B cell (primary cell): ENCODE measurements around the gene PUM1. TPM values are rescaled to one million over a fixed set of nuclear protein-coding genes. Genes with fewer than 3 reads are reported as not detected.
A peak's percentile ranks its signal among the peaks of the same experiment; 100 is the strongest.

Experiments
- ATAC-seq: fragments of 200-7000 bp; cut with Tn5 transposase; one replicate; pipeline ENCODE4 v1.10.0; 2021; ENCODE audit warnings: low read depth, mild to moderate bottlenecking, moderate number of reproducible peaks, moderate library complexity
- CTCF ChIA-PET: fragments of 350-600 bp; sonication (Branson Sonifier 250); formaldehyde crosslinking; loops from one replicate; lab custom pipeline; 2021; ENCODE audit warnings: antibody characterized with exemption, inconsistent platforms; lab: Charles Lee
- POLR2A ChIA-PET: fragments of 350-600 bp; sonication (Branson Sonifier 250); formaldehyde crosslinking; loops from one replicate; lab custom pipeline; 2021; ENCODE audit warnings: antibody characterized with exemption; lab: Charles Lee
- DNase-seq: peaks from one replicate; pipeline ENCODE4 v3.0.0; 2013
- H2AFZ ChIP-seq: 2 replicates; pipeline ENCODE4 v1.6.1; 2012; ENCODE audit warnings: mild to moderate bottlenecking, low read depth, low read length; ENCODE audit not compliant: insufficient read depth, poor library complexity, severe bottlenecking
- H3K27ac ChIP-seq, 2 donors: 1 replicate in 1 of 2; 2 replicates in 1 of 2; pipeline ENCODE4 v1.5.1; 2012 to 2013; ENCODE audit warnings: low read length in 2 of 2, mild to moderate bottlenecking in 2 of 2, moderate library complexity in 1 of 2
- H3K27me3 ChIP-seq, 4 experiments: fragments of 200-600 bp in 1 of 4; sonication (generic) in 1 of 4; replicated peaks in 1 of 4; 1 replicate in 2 of 4; 2 replicates in 2 of 4; pipeline versions ENCODE4 v1.6.1 to v1.7.0; 2013 to 2016; ENCODE audit warnings: low read length in 3 of 4, mild to moderate bottlenecking in 2 of 4, mixed read lengths in 1 of 4, moderate library complexity in 1 of 4; ENCODE audit not compliant: insufficient read depth in 4 of 4, control insufficient read depth in 3 of 4; ENCODE audit errors: control extremely low read depth in 1 of 4
- H3K36me3 ChIP-seq, 2 experiments: replicated peaks in 1 of 2; 1 replicate in 1 of 2; 2 replicates in 1 of 2; pipeline versions ENCODE4 v1.6.1 to v1.7.1; 2013; ENCODE audit warnings: low read length in 1 of 2; ENCODE audit not compliant: insufficient read depth in 2 of 2, control insufficient read depth in 1 of 2; ENCODE audit errors: control extremely low read depth in 1 of 2, extremely low read depth in 1 of 2
- H3K4me1 ChIP-seq, 2 donors: fragments of 200-600 bp in 1 of 2; sonication (generic) in 1 of 2; 1 replicate in 1 of 2; 2 replicates in 1 of 2; pipeline versions ENCODE4 v1.5.1 to v1.6.1; 2013 to 2017; ENCODE audit warnings: low read length in 2 of 2; ENCODE audit not compliant: control insufficient read depth in 2 of 2, insufficient read depth in 2 of 2
- H3K4me2 ChIP-seq: replicated peaks from 2 replicates; pipeline ENCODE3; 2012; ENCODE audit warnings: mild to moderate bottlenecking, low read depth, low read length; ENCODE audit not compliant: poor library complexity, severe bottlenecking
- H3K4me3 ChIP-seq, 5 experiments: fragments of 200-600 bp in 1 of 5; sonication (generic) in 1 of 5; 1 replicate in 3 of 5; 2 replicates in 2 of 5; pipeline versions ENCODE4 v1.5.1 to v1.7.0; 2011 to 2016; ENCODE audit warnings: low read length in 4 of 5, mild to moderate bottlenecking in 4 of 5, low read depth in 2 of 5, control low read depth in 1 of 5, moderate library complexity in 1 of 5; ENCODE audit not compliant: insufficient read depth in 1 of 5; ENCODE audit errors: control extremely low read depth in 1 of 5, extremely low read depth in 1 of 5
- H3K79me2 ChIP-seq: fragments of 200-600 bp; sonication (generic); one replicate; pipeline ENCODE4 v1.6.0; 2016; ENCODE audit warnings: low read length; ENCODE audit not compliant: control insufficient read depth, insufficient read depth
- H3K9ac ChIP-seq: fragments of 200-600 bp; sonication (generic); 2 replicates; pipeline ENCODE4 v1.6.1; 2017; ENCODE audit warnings: mild to moderate bottlenecking, low read length, moderate library complexity
- H3K9me3 ChIP-seq, 3 donors: one replicate each; pipeline versions ENCODE4 v1.6.1 to v1.7.1; 2013; ENCODE audit warnings: low read length in 2 of 3; ENCODE audit not compliant: control insufficient read depth in 2 of 3, insufficient read depth in 1 of 3; ENCODE audit errors: control extremely low read depth in 1 of 3
- H4K20me1 ChIP-seq: 2 replicates; pipeline ENCODE4 v1.6.0; 2012; ENCODE audit warnings: mild to moderate bottlenecking, low read length; ENCODE audit not compliant: insufficient read depth, control insufficient read depth, poor library complexity, severe bottlenecking
- H3K27ac Mint-ChIP-seq: one replicate; pipeline ENCODE4 v1.8.0; 2021; ENCODE audit warnings: mixed read lengths
- H3K27me3 Mint-ChIP-seq: one replicate; pipeline ENCODE4 v1.8.0; 2021; ENCODE audit warnings: mixed read lengths
- H3K4me1 Mint-ChIP-seq: one replicate; pipeline ENCODE4 v1.8.0; 2021; ENCODE audit warnings: mixed read lengths
- H3K4me3 Mint-ChIP-seq: one replicate; pipeline ENCODE4 v1.8.0; 2021; ENCODE audit warnings: mixed read lengths
- H3K9me3 Mint-ChIP-seq: one replicate; pipeline ENCODE4 v1.8.0; 2022; ENCODE audit warnings: mixed read lengths; ENCODE audit not compliant: insufficient read depth
- EZH2 ChIP-seq: IDR thresholded peaks from 2 replicates; pipeline ENCODE4 v1.6.1; 2012; ENCODE audit warnings: borderline replicate concordance, low read depth, mild to moderate bottlenecking, moderate library complexity, low read length; ENCODE audit not compliant: insufficient read depth, poor library complexity, severe bottlenecking
- WGBS: methylation state at CpG from one replicate; pipeline ENCODE4 v1.1.5; 2013; ENCODE audit warnings: missing lambda C conversion rate; ENCODE audit not compliant: insufficient coverage; 5-methylcytosine and 5-hydroxymethylcytosine counted together
- intact Hi-C: fragments of 100-400 bp; cut with micrococcal nuclease; formaldehyde crosslinking; loops from one replicate; pipeline ENCODE4 v1.10.0; 2022
- polyA plus RNA-seq: library from polyadenylated mRNA; depleted of rRNA; stranded (reverse); fragments of >200 nt; gene quantifications from 2 replicates; pipeline ENCODE4 v1.2.3, GENCODE V29; 2012
- small RNA-seq: library from RNA; depleted of rRNA; stranded (forward); fragments of <200 nt; gene quantifications from one replicate; pipeline ENCODE3, GENCODE V24; 2012; ENCODE audit warnings: low replicate concordance, low read depth; ENCODE audit not compliant: insufficient read length
- total RNA-seq, 2 donors: library from RNA; stranded (reverse); fragments of 120-200 nt in 1 of 2; gene quantifications; 1 replicate in 1 of 2; 2 replicates in 1 of 2; pipeline versions ENCODE4 v1.2.3 to v1.2.4, GENCODE V29; 2013 to 2022
- TF ChIP-seq, protein P1 (sequence below): fragments of 200-600 bp; IDR thresholded peaks from one replicate; pipeline ENCODE4 v1.8.0; 2022; ENCODE audit warnings: antibody characterized with exemption, mild to moderate bottlenecking

PUM1 gene
- total and polyA plus RNA-seq, 2 donors (not counting 1 experiment from before 2014, with no cell fraction given): 52.8 to 177 TPM

DNA sequence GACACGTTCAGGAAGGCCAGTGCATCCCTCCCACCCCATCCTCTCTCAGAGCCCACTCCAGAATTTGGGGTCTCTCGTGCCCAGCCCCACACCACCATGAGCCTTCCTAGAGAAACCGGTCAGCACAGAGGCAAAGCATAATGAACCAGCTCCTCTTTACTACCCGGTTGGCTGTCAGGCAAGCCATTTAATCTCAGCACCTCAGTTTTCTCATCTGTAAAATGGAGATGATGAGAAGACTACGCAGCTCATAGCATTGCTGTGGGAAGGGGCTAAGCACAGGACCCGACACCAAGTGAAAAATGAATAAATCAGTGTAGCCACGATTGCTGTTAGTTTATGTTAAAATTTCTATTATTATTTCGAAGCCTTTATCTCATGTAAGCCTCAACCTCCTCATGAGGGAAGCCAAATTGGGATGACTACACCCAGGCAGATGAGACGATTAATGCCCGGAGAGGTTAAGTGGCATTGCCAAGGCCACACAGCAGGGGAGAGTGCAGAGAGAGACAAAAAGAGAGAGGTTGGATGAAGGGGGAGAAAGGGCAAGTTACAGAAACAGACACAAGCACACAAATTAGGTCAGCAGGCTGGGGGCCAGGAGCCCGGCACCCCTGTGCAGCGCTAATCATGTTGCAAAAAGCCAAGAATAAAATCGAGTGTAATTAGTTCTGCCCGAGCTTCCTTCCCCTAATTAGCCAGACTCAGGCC, 182.7 kb downstream of the PUM1 start:
- H2AFZ ChIP-seq: no peak overlapping the region
- no peak overlapping the region for H3K27ac ChIP-seq
- no peak for DNase-seq
- 76% methylated on average over 8 of the region's 14 CpGs for WGBS
- no peaks in the 10 kb centered on the region for H3K79me2 ChIP-seq
- no peak overlapping the region for H3K4me2 ChIP-seq
- no peak overlapping the region for H3K4me3 Mint-ChIP-seq
- ATAC-seq: no peak
- TF ChIP-seq, protein P1, sequence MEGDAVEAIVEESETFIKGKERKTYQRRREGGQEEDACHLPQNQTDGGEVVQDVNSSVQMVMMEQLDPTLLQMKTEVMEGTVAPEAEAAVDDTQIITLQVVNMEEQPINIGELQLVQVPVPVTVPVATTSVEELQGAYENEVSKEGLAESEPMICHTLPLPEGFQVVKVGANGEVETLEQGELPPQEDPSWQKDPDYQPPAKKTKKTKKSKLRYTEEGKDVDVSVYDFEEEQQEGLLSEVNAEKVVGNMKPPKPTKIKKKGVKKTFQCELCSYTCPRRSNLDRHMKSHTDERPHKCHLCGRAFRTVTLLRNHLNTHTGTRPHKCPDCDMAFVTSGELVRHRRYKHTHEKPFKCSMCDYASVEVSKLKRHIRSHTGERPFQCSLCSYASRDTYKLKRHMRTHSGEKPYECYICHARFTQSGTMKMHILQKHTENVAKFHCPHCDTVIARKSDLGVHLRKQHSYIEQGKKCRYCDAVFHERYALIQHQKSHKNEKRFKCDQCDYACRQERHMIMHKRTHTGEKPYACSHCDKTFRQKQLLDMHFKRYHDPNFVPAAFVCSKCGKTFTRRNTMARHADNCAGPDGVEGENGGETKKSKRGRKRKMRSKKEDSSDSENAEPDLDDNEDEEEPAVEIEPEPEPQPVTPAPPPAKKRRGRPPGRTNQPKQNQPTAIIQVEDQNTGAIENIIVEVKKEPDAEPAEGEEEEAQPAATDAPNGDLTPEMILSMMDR: no peak
- TF ChIP-seq EZH2: no peak
- no peaks in the 10 kb centered on the region for H3K36me3 ChIP-seq
- H3K27me3 Mint-ChIP-seq: peaks cover 39% of the 10 kb centered on the region
- no peaks in the 10 kb centered on the region for H3K9me3 ChIP-seq
- no peaks in the 10 kb centered on the region for H4K20me1 ChIP-seq
- peaks cover 27% of the 10 kb centered on the region for H3K4me1 Mint-ChIP-seq
- ChIA-PET POLR2A (interaction anchor here (0.6 kb wide), 1 partner anchor 92 kb away, joined by 15 read pairs; no protein-coding TSS in a partner anchor), CTCF (interaction anchor here (1.1 kb wide), 1 partner anchor 101 kb away, joined by 3 read pairs; no protein-coding TSS in a partner anchor)
- no peak overlapping the region for H3K9ac ChIP-seq
- peak overlapping the region; percentile 37 for H3K27ac Mint-ChIP-seq
- H3K4me1 ChIP-seq: peaks cover 14 to 20% of the 10 kb centered on the region in 2 donors
- no peaks in the 10 kb centered on the region for H3K9me3 Mint-ChIP-seq
- peaks cover 0 to 12% (median 4%) of the 10 kb centered on the region in 4 experiments for H3K27me3 ChIP-seq
- intact Hi-C loops: loop anchor here (5.0 kb wide), 1 partner anchor 61 kb away; no protein-coding TSS in a partner anchor
- no peak overlapping the region for H3K4me3 ChIP-seq

Small RNA genes lying within 50 kb of the gene (small RNA-seq; reads per million reads assigned to genes)
- gene AL356320.1 (not detected), gene RN7SL371P (not detected)

Other genes with a start within 250 kb of the PUM1 start
- gene SDC3, start 157.0 kb downstream of the PUM1 start, total RNA-seq: 4.4 and 4.6 TPM in 2 replicates
- 0.10 and 0.30 TPM in 2 replicates for gene SDC3, start 157.0 kb downstream of the PUM1 start, polyA plus RNA-seq
- gene NKAIN1, start 174.2 kb upstream of the PUM1 start, total RNA-seq: not detected in 2 replicates
- 0.04 TPM in 1 of 2 replicates, not detected in the other for gene NKAIN1, start 174.2 kb upstream of the PUM1 start, polyA plus RNA-seq
- gene SNRNP40, start 231.1 kb upstream of the PUM1 start, total RNA-seq: 65.6 and 67.7 TPM in 2 replicates
- 31.7 and 35.4 TPM in 2 replicates for gene SNRNP40, start 231.1 kb upstream of the PUM1 start, polyA plus RNA-seq
- 20.3 and 21.5 TPM in 2 replicates for gene ZCCHC17, start 231.3 kb upstream of the PUM1 start, total RNA-seq
- 11.8 and 14.1 TPM in 2 replicates for gene ZCCHC17, start 231.3 kb upstream of the PUM1 start, polyA plus RNA-seq